HG03103 (cell line): Measurements from ENCODE around the gene AOPEP.
"Not testable (repeated sequence)": the region's sequence is repeated elsewhere in the genome, so short reads cannot be mapped to it uniquely, and the experiment has no call there.

Source experiments
- ATAC-seq: cut with Tn5 transposase; IDR thresholded peaks from one replicate; pipeline ENCODE4 v1.9.1; 2021; ENCODE audit warnings: low read depth; ENCODE audit not compliant: unreplicated experiment

AOPEP gene

DNA sequence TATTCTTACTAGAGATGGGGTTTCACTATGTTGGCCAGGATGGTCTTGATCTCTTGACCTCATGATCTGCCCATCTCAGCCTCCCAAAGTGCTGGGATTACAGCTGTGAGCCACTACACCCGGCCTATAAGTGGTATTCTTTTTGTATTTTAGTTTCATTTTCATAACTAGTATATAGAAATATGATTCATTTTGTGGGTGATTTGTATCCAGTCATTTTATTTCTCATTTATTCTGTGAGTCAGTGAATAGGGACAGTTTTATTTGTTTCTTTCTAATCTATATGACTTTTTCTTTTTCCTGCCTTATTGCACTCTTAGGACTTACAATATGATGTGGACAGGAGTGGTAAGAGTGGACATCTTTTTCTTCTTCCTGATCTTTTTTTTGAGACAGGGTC is 112.9 kb downstream of the AOPEP start:
- ATAC-seq, result no peak

DNA sequence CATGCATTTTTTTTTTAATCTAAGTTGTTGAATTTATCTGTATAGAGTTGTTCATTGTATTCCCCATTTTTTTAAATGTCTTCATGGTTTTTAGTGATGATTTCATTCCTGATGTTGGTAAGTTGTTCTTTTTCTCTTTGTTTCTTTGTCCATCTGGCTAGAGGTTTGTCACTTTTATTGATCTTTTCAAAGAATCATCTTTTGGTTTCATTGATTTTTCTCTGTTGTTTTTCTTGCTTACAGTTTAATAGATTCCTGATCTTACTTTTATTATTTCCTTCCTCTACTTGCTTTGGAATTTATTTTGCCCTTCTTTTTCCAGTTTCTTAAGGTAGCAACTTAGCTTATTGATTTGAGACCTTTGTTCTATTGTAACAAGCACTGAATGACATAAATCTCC is 114.2 kb downstream of the AOPEP start:
- no peak for ATAC-seq

DNA sequence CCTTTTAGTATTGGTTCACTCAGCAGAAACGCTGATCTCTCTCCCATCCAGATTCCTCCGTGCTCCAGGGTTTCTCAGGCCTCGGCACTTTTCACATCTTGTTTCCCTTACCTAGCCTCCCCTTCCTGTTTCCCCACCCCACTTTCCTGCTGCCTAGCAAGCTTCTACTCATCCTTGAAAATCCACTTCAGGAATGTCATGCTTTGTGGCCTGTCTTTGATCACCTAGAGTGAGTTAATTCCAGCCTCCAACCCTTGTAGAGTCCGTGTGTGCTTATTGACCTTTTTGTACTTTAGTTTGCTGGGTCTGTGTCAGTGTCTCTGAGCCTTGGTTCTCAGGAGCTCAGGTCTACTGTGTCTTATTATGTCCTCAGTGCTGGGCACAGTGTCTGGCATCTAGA is 116.6 kb downstream of the AOPEP start:
- no peak for ATAC-seq

DNA sequence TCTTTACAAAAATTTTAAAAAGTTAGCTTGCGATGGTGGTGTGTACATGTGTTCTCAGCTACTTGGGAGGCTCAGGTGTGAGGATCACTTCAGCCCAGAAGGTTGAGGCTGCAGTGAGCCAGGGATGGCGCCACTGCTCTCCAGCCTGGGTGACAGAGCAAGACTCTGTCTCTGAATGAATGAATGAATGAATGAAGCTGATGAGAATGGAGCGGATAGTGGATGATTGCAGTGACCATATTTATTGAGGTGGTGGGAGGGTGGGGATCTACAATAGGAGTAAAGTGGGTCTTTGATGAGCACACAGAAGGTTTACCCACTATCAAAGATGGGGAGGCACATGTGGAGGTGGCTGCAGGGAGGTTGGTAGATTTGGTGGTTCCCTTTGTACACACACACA is 120.2 kb downstream of the AOPEP start:
- no peak for ATAC-seq

DNA sequence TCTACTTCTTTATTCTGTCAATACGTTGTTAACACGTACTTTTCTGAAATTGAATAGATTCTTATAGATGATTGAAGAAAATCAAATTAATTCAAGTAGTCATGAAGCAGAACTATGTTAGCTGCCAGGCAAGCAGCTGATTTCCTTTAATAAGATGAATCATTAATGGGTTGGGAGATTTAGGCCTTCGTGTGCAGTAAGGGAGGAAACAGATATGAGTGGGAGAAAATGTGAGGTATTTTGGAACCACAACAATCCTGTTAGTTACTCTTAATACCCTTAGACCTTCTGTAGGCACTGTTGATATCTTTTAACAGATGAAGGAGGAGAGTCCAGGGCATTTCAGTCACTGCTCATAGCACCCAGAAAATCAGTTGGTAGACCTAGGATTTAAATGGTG is 121.0 kb downstream of the AOPEP start:
- ATAC-seq, result no peak

DNA sequence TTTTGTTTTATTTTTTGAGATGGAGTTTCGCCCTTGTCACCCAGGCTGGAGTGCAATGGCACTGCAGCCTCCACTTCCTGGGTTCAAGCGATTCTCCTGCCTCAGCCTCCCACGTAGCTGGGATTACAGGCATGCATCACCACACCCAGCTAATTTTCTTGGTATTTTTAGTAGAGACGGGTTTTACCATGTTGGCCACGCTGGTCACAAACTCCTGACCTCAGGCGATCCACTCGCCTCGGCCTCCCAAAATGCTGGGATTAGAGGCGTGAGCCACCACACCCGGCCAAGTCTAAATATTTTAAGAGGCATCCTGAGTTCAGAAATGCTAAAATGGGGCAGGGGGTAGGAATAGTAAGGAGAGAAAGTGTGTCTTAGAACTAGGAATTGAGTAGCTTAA is 122.3 kb downstream of the AOPEP start:
- not testable (repeated sequence) for ATAC-seq

DNA sequence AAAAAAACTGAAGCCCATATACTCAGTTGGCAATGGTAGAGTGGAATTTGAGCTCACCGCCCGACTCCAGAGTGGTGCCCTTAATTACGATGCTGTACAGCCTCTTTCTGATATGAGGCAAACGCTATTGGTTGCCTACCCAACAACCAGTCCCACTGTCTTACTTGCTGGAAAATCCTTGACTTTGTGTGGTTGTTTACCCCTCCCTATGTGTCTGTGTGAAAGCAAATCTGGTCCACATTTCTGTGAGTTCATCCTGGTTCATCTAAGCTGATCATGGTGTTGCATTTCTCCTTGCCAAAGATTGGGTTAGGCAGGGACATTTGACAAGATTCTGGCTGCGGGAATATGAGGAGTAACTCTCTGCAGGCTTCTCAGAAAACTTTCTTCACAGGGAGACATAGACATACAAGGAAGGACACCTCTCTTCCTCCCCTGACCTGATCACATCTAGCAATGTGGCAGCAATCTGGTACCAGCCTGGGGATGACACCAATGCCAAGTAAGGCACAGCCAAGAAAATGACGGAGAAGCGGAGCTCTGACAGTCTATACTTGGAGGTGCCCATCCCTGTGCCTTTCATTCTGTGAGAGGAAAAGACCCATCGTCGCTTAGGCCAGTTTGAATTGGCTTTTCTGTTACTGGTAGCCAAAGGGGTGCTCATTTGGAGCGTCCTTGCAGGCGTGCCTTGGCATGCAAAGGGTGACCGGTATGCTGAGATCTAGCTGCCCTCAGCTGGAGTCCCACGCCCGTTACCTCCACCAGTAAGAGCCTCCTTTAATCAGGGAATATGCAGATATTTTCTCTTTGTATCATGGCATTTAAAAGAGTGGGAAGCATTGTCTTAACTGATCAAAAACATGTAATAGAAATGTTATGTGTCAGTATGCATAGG is 124.3 kb downstream of the AOPEP start:
- no peak for ATAC-seq

DNA sequence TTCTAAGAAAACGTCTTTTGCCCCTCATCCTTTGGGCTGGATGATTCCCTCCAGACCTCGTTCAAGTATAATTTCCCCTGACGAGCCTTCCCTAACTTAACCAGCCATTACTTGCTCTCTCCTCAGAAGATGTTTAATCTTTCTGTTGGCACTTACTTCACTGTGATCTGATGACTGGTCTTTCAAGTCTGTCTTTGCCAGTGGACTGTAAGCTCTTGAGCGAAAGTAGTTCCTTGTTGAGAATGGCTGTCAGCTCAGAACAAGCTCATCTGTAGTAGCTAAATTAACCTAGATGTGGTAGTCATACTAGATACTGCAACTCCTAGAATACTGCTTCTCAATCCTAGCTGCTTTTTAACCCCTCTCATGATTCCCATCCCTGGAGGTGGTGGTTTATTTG is 125.0 kb downstream of the AOPEP start:
- ATAC-seq, result no peak

DNA sequence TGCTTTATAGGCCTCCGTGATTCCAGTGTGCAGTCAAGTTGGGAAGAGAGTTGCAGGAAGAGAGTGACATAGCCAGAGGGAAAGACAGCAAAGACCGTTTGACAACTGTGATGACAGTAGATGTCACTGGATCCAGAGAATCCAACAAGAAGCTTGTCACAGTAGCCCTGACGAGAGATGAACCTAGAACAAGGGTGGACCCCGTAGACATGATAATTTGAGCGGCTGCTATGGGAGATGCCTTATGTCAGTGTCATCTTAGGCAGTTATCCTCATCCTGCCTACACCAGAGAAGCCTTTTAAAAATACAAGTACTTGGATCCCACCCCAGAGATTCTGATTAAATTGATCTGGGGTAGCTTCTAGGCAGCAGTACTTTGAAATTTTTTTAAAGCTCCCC is 125.4 kb downstream of the AOPEP start:
- no peak for ATAC-seq

DNA sequence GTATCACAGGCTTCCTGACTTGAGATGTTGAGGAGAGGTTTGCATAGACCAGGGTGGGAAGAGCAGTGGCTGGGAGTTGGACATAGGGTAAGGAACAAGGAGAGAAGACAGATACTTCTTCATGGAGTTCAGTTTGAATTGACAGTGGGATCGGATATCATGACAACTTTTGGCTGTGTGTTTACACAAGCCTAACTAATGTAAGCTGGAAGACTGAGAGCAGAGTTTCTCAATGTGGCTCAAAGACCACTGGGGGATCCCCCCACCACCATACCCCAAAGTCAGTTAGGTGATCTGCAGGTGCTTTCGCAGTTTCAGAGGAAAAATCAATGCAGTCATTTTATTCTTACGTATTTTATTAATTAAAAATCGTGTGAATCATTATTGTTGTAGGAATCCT is 125.9 kb downstream of the AOPEP start:
- no peak for ATAC-seq

DNA sequence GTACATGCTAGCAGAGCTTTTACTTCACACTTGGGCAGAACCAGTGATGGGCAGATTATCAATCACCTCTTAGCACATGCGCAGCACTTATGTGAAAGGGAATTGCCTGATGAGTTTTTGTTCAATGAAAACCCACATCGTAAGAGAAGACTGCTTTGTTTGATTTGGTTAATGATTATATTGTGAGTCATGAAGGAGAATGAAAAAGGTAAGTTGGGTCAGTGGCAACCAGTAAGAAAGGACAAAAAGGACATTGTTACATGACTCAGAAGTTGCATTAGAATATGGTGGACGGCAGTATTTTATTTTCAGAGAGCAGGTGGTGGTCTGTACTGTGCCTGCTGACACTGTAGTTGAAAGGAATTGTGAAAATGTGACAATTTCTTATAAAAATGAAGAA is 127.4 kb downstream of the AOPEP start:
- no peak for ATAC-seq

DNA sequence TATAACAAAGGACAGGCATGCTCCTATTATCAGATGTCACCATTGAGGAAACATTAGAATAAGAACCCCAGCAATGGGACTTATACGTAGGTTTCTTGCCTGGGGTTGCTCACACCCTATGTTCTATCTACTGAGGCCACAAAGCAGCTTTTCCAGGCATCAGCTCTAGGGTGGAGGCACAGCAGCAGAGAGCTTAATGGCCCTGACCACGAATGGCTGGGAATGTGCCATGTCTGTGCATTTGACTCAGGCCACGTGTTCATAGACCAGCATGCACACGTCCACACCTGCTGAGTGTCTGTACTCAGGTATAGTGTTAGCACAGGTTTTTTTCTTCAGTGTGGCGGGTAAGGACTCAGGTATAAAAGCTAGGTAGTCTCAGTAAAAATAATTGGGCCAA is 129.4 kb downstream of the AOPEP start:
- no peak for ATAC-seq

DNA sequence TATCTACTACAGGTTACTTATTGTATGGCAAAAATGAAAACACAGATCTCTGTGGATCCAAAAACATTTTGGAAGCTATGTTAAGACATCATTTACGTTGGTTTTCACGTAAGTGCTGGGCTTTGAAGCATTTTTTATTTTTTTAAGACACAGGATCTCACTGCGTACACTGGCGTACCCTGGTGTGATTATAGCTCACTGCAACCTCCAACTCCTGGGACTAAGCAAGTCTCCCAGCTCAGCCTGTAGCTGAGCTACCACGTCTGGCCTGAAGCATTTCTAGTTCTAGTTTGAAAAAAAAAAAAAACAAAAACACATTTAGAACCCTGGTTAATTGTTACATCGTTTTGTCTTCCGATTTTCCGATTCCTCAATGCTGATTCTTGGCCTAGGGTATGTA is 131.3 kb downstream of the AOPEP start:
- no peak for ATAC-seq

DNA sequence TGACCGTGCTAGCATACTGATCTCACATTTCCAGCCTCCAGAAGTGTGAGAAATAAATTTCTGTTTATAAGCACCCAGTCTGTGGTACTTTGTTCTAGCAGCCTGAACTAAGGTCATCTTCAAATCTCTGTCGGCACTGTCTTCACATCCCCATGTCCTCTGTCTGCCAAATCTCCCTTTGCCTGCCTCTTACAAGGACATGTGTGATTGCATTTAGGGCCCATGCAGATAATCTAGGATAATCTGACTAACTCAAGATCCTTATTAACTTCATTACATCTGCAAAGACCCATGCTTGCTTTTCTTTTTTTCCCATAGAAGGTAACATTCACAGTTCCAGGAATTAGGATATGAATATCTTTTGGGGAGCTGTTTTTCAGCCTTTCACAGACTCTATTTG is 132.7 kb downstream of the AOPEP start:
- ATAC-seq, result no peak

DNA sequence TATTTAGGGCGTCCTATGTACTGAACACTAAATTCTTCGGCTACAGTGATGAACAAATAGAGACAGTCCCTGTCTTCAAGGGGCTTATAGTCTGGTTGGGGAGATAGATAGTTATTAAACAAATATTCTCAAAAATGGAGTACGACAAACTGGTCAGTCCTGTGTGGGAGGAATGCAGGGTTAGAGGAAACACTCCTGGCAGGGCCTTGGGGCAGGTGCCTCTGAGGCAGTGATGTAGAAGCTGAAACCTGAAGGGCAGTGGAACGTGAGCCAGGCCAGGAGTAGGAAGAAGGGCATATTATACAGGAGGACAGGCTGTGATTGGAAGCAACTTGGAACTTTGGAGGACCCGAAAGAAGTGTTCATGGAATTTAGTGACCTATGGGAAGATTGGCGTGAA is 133.4 kb downstream of the AOPEP start:
- ATAC-seq, result no peak

DNA sequence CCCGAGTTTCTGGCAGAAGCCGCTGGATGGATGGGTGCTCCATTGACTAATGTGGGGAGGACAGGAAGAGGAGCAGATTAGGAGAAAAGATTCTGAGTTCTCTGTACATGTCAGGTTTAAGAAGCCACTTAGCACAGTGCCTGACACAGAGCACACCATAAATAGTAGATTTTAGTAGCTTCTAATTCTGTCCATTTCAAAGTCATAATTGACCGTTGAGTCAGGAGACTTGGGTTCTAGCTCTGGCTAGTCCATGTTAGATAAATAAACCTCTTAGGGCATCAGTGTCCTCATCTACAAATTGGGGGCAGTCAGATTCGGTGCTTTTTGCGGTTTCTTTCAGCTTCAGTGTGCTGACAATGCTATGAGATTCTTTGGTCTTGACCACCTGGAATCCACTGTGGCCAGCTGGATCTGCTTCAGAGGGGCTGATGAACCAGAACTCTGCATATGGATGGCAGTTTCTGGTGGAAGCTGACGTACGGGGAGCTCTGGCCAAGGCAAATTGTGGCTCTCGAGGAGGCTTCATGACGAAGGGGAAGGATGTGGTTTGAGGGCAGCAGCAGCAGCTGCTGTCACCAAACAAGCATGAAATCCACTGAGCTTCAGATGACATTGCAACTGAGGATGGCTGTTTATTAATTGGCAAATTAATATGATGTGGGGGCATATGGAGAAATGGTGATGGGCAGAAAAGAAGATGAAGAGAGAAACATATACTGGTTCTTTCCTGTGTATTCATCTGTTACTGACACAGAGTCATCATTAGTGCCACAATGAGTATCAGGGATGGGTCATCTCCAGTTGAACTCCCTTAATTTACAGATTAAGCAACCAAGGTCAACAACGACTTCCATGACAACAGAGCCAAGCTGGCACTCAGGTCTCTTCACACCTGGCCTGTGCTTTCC is 134.4 kb downstream of the AOPEP start:
- peak; percentile 93 for ATAC-seq

DNA sequence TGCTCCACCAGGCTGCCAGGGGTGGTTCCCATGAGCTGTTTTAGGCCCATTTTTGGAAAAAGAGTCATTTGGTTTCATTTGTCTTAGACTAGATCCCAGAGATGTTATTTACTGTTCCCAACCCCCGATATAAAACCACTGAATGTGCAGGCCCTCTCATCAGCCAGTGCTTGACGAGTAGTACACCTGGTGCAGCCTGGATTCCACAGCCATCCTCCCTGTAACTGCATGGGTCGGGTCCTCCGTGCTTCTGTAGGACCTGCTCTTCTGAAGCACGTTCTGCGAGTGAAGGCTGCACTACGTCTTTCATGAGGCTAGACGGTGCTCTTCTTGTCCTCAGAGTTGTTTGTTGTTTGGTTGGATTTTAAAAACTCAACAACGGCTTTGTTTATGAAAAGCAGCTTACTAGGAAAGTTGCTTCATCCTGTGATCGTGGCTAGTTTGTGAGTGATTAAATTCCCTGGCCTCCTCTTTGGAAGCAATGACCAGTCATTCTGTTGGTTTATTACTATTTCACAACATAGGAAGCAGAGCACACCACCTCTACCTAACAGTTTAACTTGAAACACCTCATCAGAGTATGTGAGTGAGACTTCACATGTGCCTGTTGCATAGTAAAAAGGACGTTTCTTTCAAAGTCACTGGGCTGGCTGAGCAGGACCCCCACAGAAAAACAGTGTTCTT is 135.2 kb downstream of the AOPEP start:
- ATAC-seq, result no peak

DNA sequence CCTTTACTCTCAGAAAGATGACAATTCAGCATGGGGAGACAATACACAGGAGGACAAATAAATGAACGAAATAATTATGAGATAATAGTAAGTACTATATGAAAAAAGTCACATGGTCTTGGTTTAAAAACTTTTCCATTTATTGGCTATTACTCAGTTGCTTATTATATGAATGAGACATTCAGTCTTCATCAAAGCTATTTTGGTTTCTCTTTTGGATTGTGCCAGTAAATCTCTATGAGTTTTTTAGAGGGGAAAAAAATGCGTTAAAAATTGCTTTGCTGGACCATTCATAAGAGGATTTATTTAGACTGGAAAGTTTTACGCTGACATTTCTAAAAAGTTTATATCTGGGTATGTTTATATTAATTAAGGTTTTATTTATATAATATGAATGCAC is 137.7 kb downstream of the AOPEP start:
- ATAC-seq, result no peak

DNA sequence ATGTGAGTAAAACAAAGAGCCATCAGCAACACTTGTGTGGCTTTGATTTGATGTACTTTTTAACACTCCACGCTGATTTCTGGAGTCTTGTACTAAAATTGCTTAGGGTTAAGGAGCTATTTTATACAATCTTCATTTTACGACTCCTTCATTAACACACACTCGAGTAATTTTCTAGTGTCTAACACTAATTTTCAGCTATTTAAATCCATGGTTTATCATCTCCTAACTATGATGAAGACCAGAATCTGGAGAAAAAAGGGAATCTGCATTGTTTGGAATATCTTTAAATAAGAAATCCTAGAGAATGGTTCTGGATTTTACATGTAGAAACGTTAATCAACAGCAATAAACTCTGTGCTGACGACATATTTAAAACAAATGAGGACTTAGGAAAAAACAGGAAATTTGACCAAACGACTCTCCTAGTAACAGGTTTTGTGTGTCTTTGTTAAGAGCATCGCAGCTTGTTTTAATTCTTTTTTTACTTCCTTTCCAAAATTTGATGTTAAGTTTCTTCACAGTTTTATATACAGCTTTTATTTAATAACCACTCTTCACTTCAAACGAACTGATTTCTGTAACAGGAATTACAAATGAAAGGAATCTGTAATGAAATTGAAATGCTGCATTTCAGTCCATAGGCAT is 138.5 kb downstream of the AOPEP start:
- ATAC-seq, result no peak

DNA sequence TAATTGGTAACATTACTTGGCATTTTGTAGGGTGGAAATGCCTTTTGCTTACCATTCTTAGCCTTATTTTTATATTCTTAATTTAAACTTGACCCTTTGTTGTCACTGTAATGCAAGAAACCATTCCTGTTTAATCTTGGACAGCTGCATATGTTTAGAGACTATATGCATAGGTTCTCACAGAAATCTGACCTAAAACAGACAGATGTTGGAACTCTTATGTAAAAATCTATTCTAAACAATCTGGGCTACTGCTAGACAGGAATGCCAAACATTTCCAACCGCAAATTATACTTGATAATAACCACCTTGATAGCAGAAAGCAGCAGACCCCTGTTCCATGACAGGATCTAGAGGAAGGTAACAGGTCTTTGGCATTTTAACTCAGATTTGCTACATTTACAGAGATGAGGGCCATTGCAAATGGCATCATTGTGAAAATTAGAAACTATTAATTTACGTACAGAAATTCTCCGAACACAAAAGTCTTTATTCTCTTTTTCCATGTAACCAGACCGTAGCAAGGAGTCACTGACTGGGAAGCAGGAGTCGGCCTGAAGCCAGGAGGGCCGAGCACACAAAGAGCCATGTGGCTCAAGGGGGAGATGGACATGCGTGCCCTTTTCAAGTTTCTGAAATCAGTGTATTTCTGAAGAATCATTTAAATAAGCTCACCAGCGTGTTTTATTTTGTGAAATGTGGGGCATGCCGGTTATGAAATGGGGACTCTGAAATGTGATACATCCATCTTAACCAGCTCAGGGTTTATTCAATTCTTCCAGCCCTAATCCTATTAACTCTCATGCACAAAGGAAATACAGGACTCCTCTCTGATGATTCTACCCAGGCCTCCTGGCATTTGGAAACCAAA is 139.3 kb downstream of the AOPEP start:
- ATAC-seq, result no peak
